Stimulated activated CD4-positive, alpha-beta T cell treated with anti-CD3 and anti-CD28 coated beads, Interleukin-2, amount 100 ng/mL, for 4 hours (primary cell): Measurements from ENCODE around the gene CLTA.
"Not testable (repeated sequence)": the region's sequence is repeated elsewhere in the genome, so short reads cannot be mapped to it uniquely, and the experiment has no call there.

Experiments used
- DNase-seq: peaks from one replicate; pipeline ENCODE4 v3.0.0-alpha.2; 2020; ENCODE audit warnings: low read depth

The CLTA gene

DNA sequence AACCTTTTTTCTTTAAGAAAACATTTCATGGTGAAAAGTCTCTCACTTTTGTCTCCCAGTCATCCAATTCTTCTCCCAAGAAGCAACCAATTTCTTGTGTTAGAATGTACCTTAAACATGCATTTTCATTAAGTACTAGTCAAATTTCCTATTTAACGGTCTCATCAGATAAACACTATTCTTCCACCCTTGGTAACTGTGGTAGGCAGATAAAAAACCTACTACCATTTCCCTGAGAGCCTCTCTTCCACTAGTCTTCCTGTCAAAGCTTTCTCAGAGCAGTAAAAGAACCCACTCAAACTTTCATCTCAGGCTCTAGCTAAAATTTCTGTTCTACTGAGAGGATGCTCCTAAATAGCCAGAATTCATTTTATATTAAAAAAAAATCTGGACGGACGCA is 56.6 kb downstream of the CLTA start:
- no peak for DNase-seq

GRCh38 chr9:36248061-36248460 is 57.3 kb downstream of the CLTA start:
- not testable (repeated sequence) for DNase-seq

GRCh38 chr9:36249189-36249588 is 58.5 kb downstream of the CLTA start:
- no peak for DNase-seq

- DNase-seq, result no peak
Measured at GRCh38 chr9:36250079-36250478, 59.4 kb downstream of the CLTA start.

- no peak for DNase-seq
Measured at GRCh38 chr9:36251428-36251827, 60.7 kb downstream of the CLTA start.

- peak; percentile 98 for DNase-seq
Measured at GRCh38 chr9:36258208-36258995, 67.7 kb downstream of the CLTA start, which contains the start of gene GNE. GNE (minus strand) TSS chr9:36258448; CDS start chr9:36249355, 9,093 bp downstream.

DNA sequence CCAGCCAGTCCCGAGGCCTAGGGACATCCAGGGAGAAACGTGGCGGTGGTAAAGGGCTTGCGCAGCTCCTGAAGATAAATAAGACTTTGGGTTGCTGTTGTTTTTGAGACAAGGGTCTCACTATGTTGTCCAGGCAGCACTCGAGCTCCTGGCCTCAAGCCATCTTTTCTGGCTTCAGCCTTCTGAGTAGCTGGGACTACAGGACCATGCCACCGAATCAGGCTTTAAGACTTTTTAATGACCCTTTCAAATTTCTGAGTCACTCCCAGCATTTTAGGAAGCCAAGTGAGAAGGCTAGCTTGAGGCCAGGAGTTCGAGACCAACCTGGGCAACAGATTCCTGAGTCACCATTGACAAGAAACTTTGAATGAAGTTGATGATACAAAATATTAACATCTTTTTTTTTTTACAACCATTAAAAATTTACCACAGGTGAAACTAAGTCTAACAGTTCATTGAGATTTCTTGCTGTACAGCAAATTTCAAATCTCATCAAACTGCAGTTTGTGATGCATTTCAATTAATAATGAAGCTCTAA is 68.3 kb downstream of the CLTA start:
- DNase-seq, result no peak
